GM12878 (cell line): Measurements from ENCODE around the gene LAMA2. TPM values are rescaled to one million over a fixed set of nuclear protein-coding genes. Genes with fewer than 3 reads are reported as not detected.

Experiments
- CEBPB ChIP-seq, 2 experiments: fragments of 150-350 bp in 1 of 2; IDR thresholded peaks; 2 replicates each; pipeline ENCODE4 v1.6.1; 2012 to 2014; ENCODE audit warnings: low read depth in 2 of 2, low read length in 2 of 2, borderline replicate concordance in 1 of 2, inconsistent platforms in 1 of 2
- CHD2 ChIP-seq: IDR thresholded peaks from 2 replicates; pipeline ENCODE4 v1.6.1; 2011; ENCODE audit warnings: low read depth, low read length, improper control_type of control experiment, borderline replicate concordance
- IRF4 ChIP-seq: IDR thresholded peaks from 2 replicates; pipeline ENCODE4 v1.6.1; 2011; ENCODE audit warnings: low read depth, low read length
- MEF2B ChIP-seq: fragments of 450-650 bp; IDR thresholded peaks from 2 replicates; pipeline ENCODE4 v1.6.1; 2018; ENCODE audit warnings: mild to moderate bottlenecking, moderate library complexity; ENCODE audit not compliant: partially characterized antibody, poor library complexity, severe bottlenecking
- MTA3 ChIP-seq: IDR thresholded peaks from 2 replicates; pipeline ENCODE4 v1.6.1; 2012; ENCODE audit warnings: low read length, inconsistent platforms, borderline replicate concordance
- POLR2AphosphoS5 ChIP-seq: IDR thresholded peaks from 2 replicates; pipeline ENCODE4 v1.6.1; 2011; ENCODE audit warnings: mild to moderate bottlenecking, low read length, inconsistent platforms
- RAD51 ChIP-seq: fragments of 450-650 bp; IDR thresholded peaks from 2 replicates; pipeline ENCODE4 v1.6.1; 2016; ENCODE audit warnings: moderate library complexity, mild to moderate bottlenecking, inconsistent platforms
- SMC3 ChIP-seq: IDR thresholded peaks from 2 replicates; pipeline ENCODE4 v1.6.1; 2011; ENCODE audit warnings: low read length, improper control_type of control experiment, borderline replicate concordance
- ZNF274 ChIP-seq: IDR thresholded peaks from one replicate; pipeline ENCODE4 v1.8.0; 2011; ENCODE audit not compliant: insufficient read length, insufficient read depth
- ZZZ3 ChIP-seq: IDR thresholded peaks from 2 replicates; pipeline ENCODE4 v1.6.1; 2011; ENCODE audit warnings: low read depth; ENCODE audit not compliant: control insufficient read depth, insufficient read length
- polyA plus RNA-seq, 11 experiments: library from polyadenylated mRNA; depleted of rRNA in 4 of 11; unstranded in 6 of 11; stranded (reverse) in 5 of 11; fragments of >200 nt; fragmentation: Nextera tagmentation in 4 of 11; fragmentation: Illumina TruSeq in 1 of 11; extraction: Ambion mirVana in 4 of 11; extraction: Trizol in 1 of 11; gene quantifications; 1 replicate in 1 of 11; 2 replicates in 10 of 11; pipeline versions ENCODE4 v1.2.1 to v1.2.3, GENCODE V29; 2011 to 2016; ENCODE audit warnings: inconsistent platforms in 2 of 11, missing spikeins in 2 of 11, low read depth in 1 of 11
- total RNA-seq, 4 experiments: library from RNA; depleted of rRNA in 3 of 4; stranded (reverse); fragments of >200 nt in 3 of 4; fragmentation: Illumina TruSeq in 1 of 4; extraction: Trizol in 1 of 4; gene quantifications; 2 replicates each; pipeline versions ENCODE4 v1.2.1 to v1.2.3, GENCODE V29; 2013 to 2021
- TF ChIP-seq, protein P1 (sequence below): fragments of 150-350 bp; IDR thresholded peaks from 2 replicates; pipeline ENCODE4 v1.6.1; 2016; ENCODE audit warnings: low read depth, low read length
- TF ChIP-seq, protein P2 (sequence below): IDR thresholded peaks from 2 replicates; pipeline ENCODE4 v1.6.1; 2011; ENCODE audit warnings: low read depth, mild to moderate bottlenecking, low read length, moderate library complexity, borderline replicate concordance; ENCODE audit errors: extremely low read depth

Gene LAMA2
- total and polyA plus RNA-seq, 10 of the 15 experiments (the other 5 are each of a cell fraction or from before 2014, with no cell fraction given), result 0.04 to 2.0 (median 0.37) TPM; not detected in 1

DNA sequence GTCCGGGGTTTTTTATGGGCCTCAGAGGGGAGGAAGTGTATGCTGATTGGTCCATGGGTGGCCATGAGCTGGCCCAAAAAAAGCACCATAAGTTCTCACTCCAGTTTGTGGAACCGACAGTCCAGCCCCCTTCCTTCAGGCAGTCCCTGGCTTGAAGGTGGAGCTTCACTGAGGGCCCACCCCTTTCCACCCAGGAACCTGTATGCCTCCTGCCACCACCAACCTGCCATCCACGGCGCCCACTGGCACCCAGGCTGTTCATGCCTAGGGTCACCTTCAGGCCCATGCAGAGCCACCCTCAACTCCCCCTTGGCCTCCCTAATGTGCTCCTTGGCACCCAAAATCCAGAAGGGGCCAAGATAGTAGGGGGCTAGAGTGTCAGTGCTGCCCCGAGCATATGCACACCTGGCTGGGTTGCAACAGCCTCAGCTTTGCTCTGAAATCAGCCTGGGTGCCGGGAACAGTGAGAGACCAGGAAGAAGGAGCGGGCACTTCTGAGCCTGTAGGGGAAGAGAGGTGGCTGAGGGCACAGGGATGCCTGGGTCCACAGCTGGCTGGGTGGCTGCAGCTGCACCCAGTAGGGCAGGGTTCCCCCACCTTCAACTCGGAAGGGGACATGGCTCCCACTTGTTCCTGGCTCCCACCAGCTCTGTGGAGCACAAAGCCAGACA is 534.6 kb downstream of the LAMA2 start (continued):
- TF ChIP-seq, protein P1, sequence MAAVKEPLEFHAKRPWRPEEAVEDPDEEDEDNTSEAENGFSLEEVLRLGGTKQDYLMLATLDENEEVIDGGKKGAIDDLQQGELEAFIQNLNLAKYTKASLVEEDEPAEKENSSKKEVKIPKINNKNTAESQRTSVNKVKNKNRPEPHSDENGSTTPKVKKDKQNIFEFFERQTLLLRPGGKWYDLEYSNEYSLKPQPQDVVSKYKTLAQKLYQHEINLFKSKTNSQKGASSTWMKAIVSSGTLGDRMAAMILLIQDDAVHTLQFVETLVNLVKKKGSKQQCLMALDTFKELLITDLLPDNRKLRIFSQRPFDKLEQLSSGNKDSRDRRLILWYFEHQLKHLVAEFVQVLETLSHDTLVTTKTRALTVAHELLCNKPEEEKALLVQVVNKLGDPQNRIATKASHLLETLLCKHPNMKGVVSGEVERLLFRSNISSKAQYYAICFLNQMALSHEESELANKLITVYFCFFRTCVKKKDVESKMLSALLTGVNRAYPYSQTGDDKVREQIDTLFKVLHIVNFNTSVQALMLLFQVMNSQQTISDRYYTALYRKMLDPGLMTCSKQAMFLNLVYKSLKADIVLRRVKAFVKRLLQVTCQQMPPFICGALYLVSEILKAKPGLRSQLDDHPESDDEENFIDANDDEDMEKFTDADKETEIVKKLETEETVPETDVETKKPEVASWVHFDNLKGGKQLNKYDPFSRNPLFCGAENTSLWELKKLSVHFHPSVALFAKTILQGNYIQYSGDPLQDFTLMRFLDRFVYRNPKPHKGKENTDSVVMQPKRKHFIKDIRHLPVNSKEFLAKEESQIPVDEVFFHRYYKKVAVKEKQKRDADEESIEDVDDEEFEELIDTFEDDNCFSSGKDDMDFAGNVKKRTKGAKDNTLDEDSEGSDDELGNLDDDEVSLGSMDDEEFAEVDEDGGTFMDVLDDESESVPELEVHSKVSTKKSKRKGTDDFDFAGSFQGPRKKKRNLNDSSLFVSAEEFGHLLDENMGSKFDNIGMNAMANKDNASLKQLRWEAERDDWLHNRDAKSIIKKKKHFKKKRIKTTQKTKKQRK, result no peak
- TF ChIP-seq ZZZ3, result no peak
- no peak for TF ChIP-seq CEBPB (IDR thresholded peaks at IDR 0.05; ENCODE audit: borderline replicate concordance in 1 of 2, low read depth in 2 of 2, low read length in 2 of 2)
- TF ChIP-seq, protein P2, sequence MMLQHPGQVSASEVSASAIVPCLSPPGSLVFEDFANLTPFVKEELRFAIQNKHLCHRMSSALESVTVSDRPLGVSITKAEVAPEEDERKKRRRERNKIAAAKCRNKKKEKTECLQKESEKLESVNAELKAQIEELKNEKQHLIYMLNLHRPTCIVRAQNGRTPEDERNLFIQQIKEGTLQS, result no peak
- no peak for TF ChIP-seq POLR2AphosphoS5
- TF ChIP-seq MEF2B, result no peak
- TF ChIP-seq IRF4, result no peak
- no peak for TF ChIP-seq ZNF274
- no peak for TF ChIP-seq MTA3
- TF ChIP-seq CHD2, result no peak
- TF ChIP-seq RAD51, result no peak
- no peak for TF ChIP-seq SMC3
- TF ChIP-seq, all 136 proteins: peak for 0
